Kidney (tissue), 14 donors: ENCODE data around the gene P2RX7. TPM values are rescaled to one million over a fixed set of nuclear protein-coding genes. Genes with fewer than 3 reads are reported as not detected.

ENCODE experiments used
- DNase-seq, 5 donors: peaks; one replicate each; pipeline ENCODE4 v3.0.0-alpha.2; 2013 to 2020
- FAIRE-seq: peaks from 2 replicates; lab custom pipeline; 2012; peaks lifted over from hg19 to GRCh38; lab: Jason Lieb, UNC
- H3K27ac ChIP-seq, 2 donors: one replicate each; pipeline ENCODE4 v1.7.0; 2013; ENCODE audit warnings: low read depth in 2 of 2, low read length in 2 of 2, inconsistent platforms in 1 of 2
- H3K27me3 ChIP-seq: one replicate; pipeline ENCODE4 v1.7.1; 2013; ENCODE audit warnings: low read length, inconsistent platforms; ENCODE audit not compliant: control insufficient read depth, insufficient read depth
- H3K36me3 ChIP-seq, 3 donors: one replicate each; pipeline versions ENCODE4 v1.7.0 to v1.7.1; 2013; ENCODE audit warnings: low read length in 3 of 3, control low read depth in 1 of 3, inconsistent platforms in 1 of 3; ENCODE audit not compliant: insufficient read depth in 3 of 3, control insufficient read depth in 2 of 3
- H3K4me1 ChIP-seq, 3 donors: one replicate each; pipeline versions ENCODE4 v1.7.0 to v1.7.1; 2013; ENCODE audit warnings: low read length in 3 of 3, inconsistent platforms in 1 of 3, low read depth in 1 of 3; ENCODE audit not compliant: control insufficient read depth in 2 of 3, insufficient read depth in 2 of 3
- H3K4me3 ChIP-seq, 3 donors: one replicate each; pipeline versions ENCODE4 v1.7.0 to v1.8.1; 2013; ENCODE audit warnings: low read length in 3 of 3, control low read depth in 1 of 3, inconsistent platforms in 1 of 3
- H3K9ac ChIP-seq, 3 donors: one replicate each; pipeline versions ENCODE4 v1.7.0 to v1.7.1; 2013; ENCODE audit warnings: low read length in 3 of 3, control low read depth in 1 of 3, inconsistent platforms in 1 of 3
- H3K9me3 ChIP-seq, 3 donors: one replicate each; pipeline versions ENCODE4 v1.7.0 to v1.7.1; 2013; ENCODE audit warnings: low read length in 3 of 3, control low read depth in 1 of 3, inconsistent platforms in 1 of 3; ENCODE audit not compliant: control insufficient read depth in 2 of 3, insufficient read depth in 1 of 3
- intact Hi-C: fragments of 100-400 bp; cut with DNase I; formaldehyde crosslinking; loops from one replicate; pipeline ENCODE4 v1.11.1; 2022
- polyA plus RNA-seq: library from polyadenylated mRNA; stranded (reverse); fragments of 350-450 nt; fragmentation: Illumina TruSeq; extraction: RNeasy Lipid Tissue Mini Kit (QIAGEN cat#74804); gene quantifications from one replicate; pipeline ENCODE4 v1.2.3, GENCODE V29; 2014; ENCODE audit warnings: low read depth, low replicate concordance; ENCODE audit not compliant: insufficient read depth
- total RNA-seq: library from RNA; stranded (reverse); fragmentation: NEBNext Ultra II Directional; extraction: Animal tissue kit (Norgen Biotek cat#: 25700); gene quantifications from one replicate; pipeline ENCODE4 v1.2.1, GENCODE V29; 2021
- TF ChIP-seq, protein P1 (sequence below): IDR thresholded peaks from 3 replicates; pipeline ENCODE4 v1.5.1; 2012; ENCODE audit warnings: mild to moderate bottlenecking, moderate library complexity, borderline replicate concordance; ENCODE audit not compliant: insufficient read depth; ENCODE audit errors: extremely low read depth
- donor health status: control.
- donor health status: control.
- donor health status: control.
- donor health status: control.
- donor health status: control.
- donor health status: DM: yes; HTN: yes; CAD: no.
- donor health status: Normal renal cell carcinoma (clear cell type).

The P2RX7 gene
- total and polyA plus RNA-seq, 2 donors from 2014 or later, result 0.45 to 3.5 TPM

DNA sequence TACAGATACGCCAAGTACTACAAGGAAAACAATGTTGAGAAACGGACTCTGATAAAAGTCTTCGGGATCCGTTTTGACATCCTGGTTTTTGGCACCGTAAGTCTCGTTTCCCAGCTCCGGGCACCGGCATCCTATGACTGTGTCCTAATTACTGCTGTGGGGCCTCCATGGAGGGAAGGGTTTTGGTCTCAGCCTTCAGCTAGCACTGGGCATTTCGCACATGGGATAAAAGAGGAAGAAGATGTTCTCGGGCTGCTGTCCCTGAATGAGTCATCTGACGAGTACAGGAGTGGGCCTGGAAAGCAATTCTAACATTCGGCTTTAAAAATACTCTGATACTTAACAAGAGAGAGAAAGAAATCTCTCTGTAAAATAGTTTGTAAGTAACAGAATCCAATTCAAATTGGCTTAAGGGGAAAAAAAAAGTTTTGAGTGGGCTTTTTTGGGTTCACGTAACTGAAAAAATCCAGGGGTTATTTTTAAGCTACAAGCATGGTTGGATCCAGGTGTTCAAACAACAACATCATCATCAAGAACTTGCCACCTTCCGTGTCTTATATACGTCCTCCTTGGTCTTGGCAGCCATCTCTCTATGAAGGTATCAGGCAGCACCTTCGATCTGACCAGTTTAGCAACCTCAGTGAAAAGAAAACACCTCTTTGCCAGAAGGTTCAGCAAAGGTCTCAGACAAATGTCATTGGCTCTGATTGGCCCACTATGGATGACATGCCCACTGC, 42.9 kb downstream of the P2RX7 start:
- intact Hi-C loops, result no loop called here
- Histone ChIP-seq H3K4me1 (no peaks in the 10 kb centered on the region), H3K4me3 (no peak overlapping the region), H3K27me3 (no peaks in the 10 kb centered on the region), H3K9ac (no peak overlapping the region), H3K27ac (no peak overlapping the region), H3K36me3 (no peaks in the 10 kb centered on the region), H3K9me3 (no peaks in the 10 kb centered on the region)
- DNase-seq (no peak), FAIRE-seq (no peak)
- TF ChIP-seq, protein P1, sequence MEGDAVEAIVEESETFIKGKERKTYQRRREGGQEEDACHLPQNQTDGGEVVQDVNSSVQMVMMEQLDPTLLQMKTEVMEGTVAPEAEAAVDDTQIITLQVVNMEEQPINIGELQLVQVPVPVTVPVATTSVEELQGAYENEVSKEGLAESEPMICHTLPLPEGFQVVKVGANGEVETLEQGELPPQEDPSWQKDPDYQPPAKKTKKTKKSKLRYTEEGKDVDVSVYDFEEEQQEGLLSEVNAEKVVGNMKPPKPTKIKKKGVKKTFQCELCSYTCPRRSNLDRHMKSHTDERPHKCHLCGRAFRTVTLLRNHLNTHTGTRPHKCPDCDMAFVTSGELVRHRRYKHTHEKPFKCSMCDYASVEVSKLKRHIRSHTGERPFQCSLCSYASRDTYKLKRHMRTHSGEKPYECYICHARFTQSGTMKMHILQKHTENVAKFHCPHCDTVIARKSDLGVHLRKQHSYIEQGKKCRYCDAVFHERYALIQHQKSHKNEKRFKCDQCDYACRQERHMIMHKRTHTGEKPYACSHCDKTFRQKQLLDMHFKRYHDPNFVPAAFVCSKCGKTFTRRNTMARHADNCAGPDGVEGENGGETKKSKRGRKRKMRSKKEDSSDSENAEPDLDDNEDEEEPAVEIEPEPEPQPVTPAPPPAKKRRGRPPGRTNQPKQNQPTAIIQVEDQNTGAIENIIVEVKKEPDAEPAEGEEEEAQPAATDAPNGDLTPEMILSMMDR, result no peak

- no peaks in the 10 kb centered on the region for H3K27me3 ChIP-seq
- TF ChIP-seq, protein P1, result no peak
- no peak overlapping the region for H3K4me3 ChIP-seq
- H3K27ac ChIP-seq, result no peak overlapping the region
- DNase-seq (no peak), FAIRE-seq (no peak)
- intact Hi-C loops, result no loop called here
- no peaks in the 10 kb centered on the region for H3K4me1 ChIP-seq
- no peak overlapping the region for H3K9ac ChIP-seq
- H3K36me3 ChIP-seq, result no peaks in the 10 kb centered on the region
- no peaks in the 10 kb centered on the region for H3K9me3 ChIP-seq
These were observed 44.3 kb downstream of the P2RX7 start for GRCh38 chr12:121176826-121177529.

GRCh38 chr12:121181181-121181580, 48.5 kb downstream of the P2RX7 start:
- H3K9ac ChIP-seq, result no peak overlapping the region
- TF ChIP-seq, protein P1, result no peak
- no peaks in the 10 kb centered on the region for H3K27me3 ChIP-seq
- H3K9me3 ChIP-seq, result no peaks in the 10 kb centered on the region
- H3K4me3 ChIP-seq, result no peak overlapping the region
- no peaks in the 10 kb centered on the region for H3K36me3 ChIP-seq
- FAIRE-seq (no peak), DNase-seq (no peak)
- H3K27ac ChIP-seq, result no peak overlapping the region
- H3K4me1 ChIP-seq, result no peaks in the 10 kb centered on the region
- intact Hi-C loops, result no loop called here
